SH-SY5Y (cell line): ENCODE results near the gene CCL28.

Source experiments
- GATA2 ChIP-seq: IDR thresholded peaks from 2 replicates; pipeline ENCODE4 v1.6.1; 2011; ENCODE audit warnings: mild to moderate bottlenecking, low read depth, low read length
- GATA3 ChIP-seq: IDR thresholded peaks from 2 replicates; pipeline ENCODE4 v1.6.1; 2011; ENCODE audit warnings: low read depth, mild to moderate bottlenecking, low read length, moderate library complexity

Gene CCL28

DNA sequence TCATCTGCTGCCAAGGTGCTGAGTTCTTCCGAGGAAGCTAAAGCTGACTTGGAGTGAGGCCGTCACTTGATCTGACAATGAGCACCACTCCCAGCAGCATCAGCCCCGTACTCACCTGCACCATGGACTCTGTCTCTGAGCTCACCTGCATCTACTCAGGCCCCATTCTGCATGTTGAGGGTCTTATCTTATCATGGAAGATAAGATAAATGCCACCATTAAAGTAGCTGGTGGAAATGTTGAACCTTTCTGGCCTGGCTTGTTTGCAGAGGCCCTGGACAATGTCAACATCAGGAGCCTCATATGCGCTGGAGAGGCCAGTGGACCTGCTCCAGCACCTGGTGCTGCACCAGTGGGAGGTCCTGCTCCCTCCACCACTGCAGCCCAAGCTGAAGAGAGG is 64.0 kb downstream of the CCL28 start:
- no peak for TF ChIP-seq GATA3
- no peak for TF ChIP-seq GATA2

DNA sequence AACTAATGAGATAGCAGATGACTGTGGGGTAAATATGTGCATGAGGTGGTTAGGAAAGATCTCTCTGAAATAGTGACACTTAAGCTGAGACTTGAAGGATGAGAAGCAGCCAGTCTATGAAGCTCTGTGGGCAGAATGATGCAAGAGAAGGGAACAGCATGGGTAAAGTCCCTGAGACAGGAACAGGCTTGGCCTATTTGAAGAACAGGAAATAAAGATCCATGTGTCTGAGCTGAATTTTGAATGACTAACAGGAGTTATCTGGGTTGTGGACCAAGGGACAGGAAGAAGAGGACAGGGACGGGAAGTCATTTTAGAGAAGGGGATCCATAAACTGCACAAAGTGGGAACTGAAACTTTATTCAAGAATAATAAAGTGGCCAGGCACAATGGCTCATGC is 73.3 kb downstream of the CCL28 start:
- TF ChIP-seq GATA2, result no peak
- TF ChIP-seq GATA3, result no peak

DNA sequence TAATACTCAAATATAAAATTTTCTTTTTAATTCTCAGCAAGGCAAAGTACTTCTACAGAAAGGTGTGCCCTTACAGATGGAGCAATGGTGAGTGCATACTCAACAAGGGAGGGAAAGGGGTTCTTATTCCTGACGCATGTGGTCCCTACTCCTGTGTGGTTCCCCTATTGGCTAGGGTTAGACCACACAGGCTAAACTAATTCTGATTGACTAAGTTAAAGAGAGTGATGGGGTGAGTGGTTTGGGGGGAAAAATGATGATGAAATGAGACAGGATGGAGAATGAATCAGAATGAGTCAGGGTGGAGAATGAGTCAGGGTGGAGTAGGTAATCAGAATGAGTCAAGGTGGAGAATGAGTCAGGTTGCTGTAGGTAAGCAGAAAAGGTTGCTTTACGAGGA is 76.0 kb downstream of the CCL28 start:
- TF ChIP-seq GATA3 (no peak), GATA2 (no peak)

DNA sequence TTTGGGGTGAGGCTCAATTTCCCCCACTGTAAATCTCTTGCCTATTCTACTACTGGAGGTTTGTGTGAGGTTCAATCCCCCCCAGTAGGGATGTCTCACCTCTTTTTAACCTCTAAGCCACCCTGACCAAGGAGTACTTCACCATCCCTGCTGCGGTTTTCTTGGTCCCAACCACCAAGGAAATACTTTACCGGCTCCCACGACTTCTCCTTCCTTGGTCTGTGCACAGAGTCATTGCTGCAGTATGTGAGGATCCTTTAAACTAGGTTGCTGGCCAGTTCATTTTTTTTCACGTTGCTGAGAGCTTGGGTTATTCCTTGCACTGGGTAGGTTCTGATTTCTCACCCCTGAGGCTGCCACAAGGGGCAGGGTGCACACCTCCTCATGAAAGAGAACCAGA is 76.5 kb downstream of the CCL28 start:
- no peak for TF ChIP-seq GATA2
- no peak for TF ChIP-seq GATA3

DNA sequence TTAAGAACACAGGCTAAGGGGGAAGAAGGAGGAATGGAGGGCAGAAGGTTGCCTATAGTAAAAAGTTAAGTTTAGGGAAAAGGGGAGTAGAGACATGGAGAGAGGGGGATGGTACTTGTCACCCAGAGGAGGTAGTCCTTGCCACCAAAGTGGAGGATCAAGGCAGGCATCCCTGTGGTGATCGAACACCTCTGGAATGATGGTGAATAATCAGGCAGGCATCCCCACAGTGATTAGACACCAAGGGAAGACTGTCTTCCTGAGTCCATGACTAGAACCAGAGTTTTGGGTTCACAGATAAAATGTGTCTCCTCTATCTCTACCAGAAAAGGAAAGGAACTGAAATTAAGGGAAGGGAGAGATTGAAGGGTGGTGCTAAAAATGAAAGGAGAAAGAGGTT is 79.8 kb downstream of the CCL28 start:
- TF ChIP-seq GATA3 (no peak), GATA2 (no peak)
